GM18519 (cell line): ENCODE results near the gene DZIP1L.

ENCODE experiments used
- ATAC-seq: cut with Tn5 transposase; IDR thresholded peaks from one replicate; pipeline ENCODE4 v1.9.1; 2021; ENCODE audit warnings: mild to moderate bottlenecking, moderate library complexity; ENCODE audit not compliant: unreplicated experiment, low FRiP score

DZIP1L gene

GRCh38 chr3:138038725-138039462 is 76.5 kb downstream of the DZIP1L start:
- ATAC-seq, result no peak

GRCh38 chr3:138036572-138036971 is 78.8 kb downstream of the DZIP1L start:
- ATAC-seq, result no peak

- no peak for ATAC-seq
These were observed 80.5 kb downstream of the DZIP1L start for GRCh38 chr3:138034918-138035317.

GRCh38 chr3:138033202-138033691 is 82.2 kb downstream of the DZIP1L start:
- ATAC-seq, result no peak

GRCh38 chr3:138032567-138032966 is 82.8 kb downstream of the DZIP1L start:
- no peak for ATAC-seq

GRCh38 chr3:138031536-138031935 is 83.9 kb downstream of the DZIP1L start:
- no peak for ATAC-seq

GRCh38 chr3:138030734-138031280 is 84.6 kb downstream of the DZIP1L start:
- ATAC-seq, result no peak

- no peak for ATAC-seq
These were observed 87.6 kb downstream of the DZIP1L start for GRCh38 chr3:138027821-138028220.

GRCh38 chr3:138025553-138025952 is 89.9 kb downstream of the DZIP1L start:
- ATAC-seq, result no peak

GRCh38 chr3:138023754-138024153 is 91.7 kb downstream of the DZIP1L start:
- ATAC-seq, result no peak

GRCh38 chr3:138019281-138020069 is 95.9 kb downstream of the DZIP1L start:
- ATAC-seq, result no peak

- no peak for ATAC-seq
These were observed 99.3 kb downstream of the DZIP1L start for GRCh38 chr3:138016065-138016464.

GRCh38 chr3:138012526-138012925 is 102.9 kb downstream of the DZIP1L start:
- ATAC-seq, result no peak
